ENCODE results near the gene ATG12. TPM values are rescaled to one million over a fixed set of nuclear protein-coding genes. Genes with fewer than 3 reads are reported as not detected.
"Not testable (repeated sequence)": the region's sequence is repeated elsewhere in the genome, so short reads cannot be mapped to it uniquely, and the experiment has no call there.

The ATG12 gene
- polyA plus RNA-seq, 1 donor (not counting 4 experiments of a cell fraction or from before 2014, with no cell fraction given), result 90.7 TPM

- FAIRE-seq (no peak), DNase-seq (ENCODE audit: low read depth, low spot score) (no peak)
- no peaks in the 10 kb centered on the region for H3K79me2 ChIP-seq (ENCODE audit: control insufficient read depth, insufficient read depth, low read length)
- H3K9ac ChIP-seq (ENCODE audit: control insufficient read depth, extremely low read depth, insufficient read depth, low read length), result no peak overlapping the region
- no peaks in the 10 kb centered on the region for H3K27me3 ChIP-seq (ENCODE audit: control insufficient read depth, extremely low read depth, insufficient read depth, low read length)
- TF ChIP-seq, protein P1, sequence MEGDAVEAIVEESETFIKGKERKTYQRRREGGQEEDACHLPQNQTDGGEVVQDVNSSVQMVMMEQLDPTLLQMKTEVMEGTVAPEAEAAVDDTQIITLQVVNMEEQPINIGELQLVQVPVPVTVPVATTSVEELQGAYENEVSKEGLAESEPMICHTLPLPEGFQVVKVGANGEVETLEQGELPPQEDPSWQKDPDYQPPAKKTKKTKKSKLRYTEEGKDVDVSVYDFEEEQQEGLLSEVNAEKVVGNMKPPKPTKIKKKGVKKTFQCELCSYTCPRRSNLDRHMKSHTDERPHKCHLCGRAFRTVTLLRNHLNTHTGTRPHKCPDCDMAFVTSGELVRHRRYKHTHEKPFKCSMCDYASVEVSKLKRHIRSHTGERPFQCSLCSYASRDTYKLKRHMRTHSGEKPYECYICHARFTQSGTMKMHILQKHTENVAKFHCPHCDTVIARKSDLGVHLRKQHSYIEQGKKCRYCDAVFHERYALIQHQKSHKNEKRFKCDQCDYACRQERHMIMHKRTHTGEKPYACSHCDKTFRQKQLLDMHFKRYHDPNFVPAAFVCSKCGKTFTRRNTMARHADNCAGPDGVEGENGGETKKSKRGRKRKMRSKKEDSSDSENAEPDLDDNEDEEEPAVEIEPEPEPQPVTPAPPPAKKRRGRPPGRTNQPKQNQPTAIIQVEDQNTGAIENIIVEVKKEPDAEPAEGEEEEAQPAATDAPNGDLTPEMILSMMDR (optimal IDR thresholded peaks at IDR 0.05 in 1 of 3, IDR thresholded peaks at IDR 0.05 in 1 of 3, conservative IDR thresholded peaks at IDR 0.05 in 1 of 3; ENCODE audit: extremely low read depth in 1 of 3, insufficient read depth in 2 of 3, low read length in 3 of 3), result no peak
- TF ChIP-seq EZH2 (IDR thresholded peaks at IDR 0.05; ENCODE audit: low read length), result no peak
- peaks cover 2% of the 10 kb centered on the region for H3K9me3 ChIP-seq (ENCODE audit: control insufficient read depth, low read depth, low read length)
- no peaks in the 10 kb centered on the region for H3K4me1 ChIP-seq (ENCODE audit: control insufficient read depth, extremely low read depth, insufficient read depth, low read length)
- dilution Hi-C loops (cut with MboI; ENCODE audit: extremely low pct_ligation_motif_present, low sequenced_read_pairs), result no loop called here
- no peak overlapping the region for H3K27ac ChIP-seq (ENCODE audit: control insufficient read depth, insufficient read depth, low read length)
- no peak overlapping the region for H2AFZ ChIP-seq (ENCODE audit: control insufficient read depth, low read length)
- H3K36me3 ChIP-seq (ENCODE audit: control insufficient read depth in 2 of 2, extremely low read depth in 1 of 2, insufficient read depth in 2 of 2, low read length in 2 of 2), result peaks cover 2 to 6% of the 10 kb centered on the region in 2 experiments
- no peak overlapping the region for H3K4me3 ChIP-seq (ENCODE audit: control insufficient read depth in 2 of 3, extremely low read depth in 1 of 3, insufficient read depth in 2 of 3, low read depth in 1 of 3, low read length in 3 of 3)
- H3K9me1 ChIP-seq (ENCODE audit: control insufficient read depth, extremely low read depth, insufficient read depth, low read length), result no peaks in the 10 kb centered on the region
- H3K4me2 ChIP-seq (ENCODE audit: control insufficient read depth, extremely low read depth, insufficient read depth, low read depth, low read length), result no peak overlapping the region
- H4K20me1 ChIP-seq (ENCODE audit: control insufficient read depth, extremely low read depth, insufficient read depth, low read length), result no peaks in the 10 kb centered on the region
These were observed 15.4 kb downstream of the ATG12 start for GRCh38 chr5:115825948-115826347.

DNA sequence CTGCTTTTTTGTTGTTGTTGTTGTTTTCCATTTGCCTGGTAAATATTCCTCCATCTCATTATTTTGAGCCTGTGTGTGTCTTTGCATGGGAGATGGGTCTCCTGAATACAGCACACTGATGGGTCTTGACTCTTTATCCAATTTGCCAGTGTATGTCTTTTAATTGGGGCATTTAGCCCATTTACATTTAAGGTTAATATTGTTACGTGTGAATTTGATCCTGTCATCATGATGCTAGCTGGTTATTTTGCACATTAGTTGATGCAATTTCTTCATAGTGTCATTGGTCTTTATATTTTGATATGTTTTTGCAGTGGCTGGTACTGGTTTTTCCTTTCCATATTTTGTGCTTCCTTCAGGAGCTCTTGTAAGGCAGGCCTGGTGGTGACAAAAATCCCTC is 16.4 kb downstream of the ATG12 start:
- H3K36me3 ChIP-seq (ENCODE audit: control insufficient read depth in 2 of 2, extremely low read depth in 1 of 2, insufficient read depth in 2 of 2, low read length in 2 of 2); H3K79me2 ChIP-seq (ENCODE audit: control insufficient read depth, insufficient read depth, low read length); H3K4me3 ChIP-seq (ENCODE audit: control insufficient read depth in 2 of 3, extremely low read depth in 1 of 3, insufficient read depth in 2 of 3, low read depth in 1 of 3, low read length in 3 of 3); H3K4me1 ChIP-seq (ENCODE audit: control insufficient read depth, extremely low read depth, insufficient read depth, low read length); FAIRE-seq; H3K9ac ChIP-seq (ENCODE audit: control insufficient read depth, extremely low read depth, insufficient read depth, low read length); DNase-seq (ENCODE audit: low read depth, low spot score); H3K9me3 ChIP-seq (ENCODE audit: control insufficient read depth, low read depth, low read length); H4K20me1 ChIP-seq (ENCODE audit: control insufficient read depth, extremely low read depth, insufficient read depth, low read length); H3K27me3 ChIP-seq (ENCODE audit: control insufficient read depth, extremely low read depth, insufficient read depth, low read length); H2AFZ ChIP-seq (ENCODE audit: control insufficient read depth, low read length); H3K27ac ChIP-seq (ENCODE audit: control insufficient read depth, insufficient read depth, low read length); dilution Hi-C loops (cut with MboI; ENCODE audit: extremely low pct_ligation_motif_present, low sequenced_read_pairs); H3K4me2 ChIP-seq (ENCODE audit: control insufficient read depth, extremely low read depth, insufficient read depth, low read depth, low read length); H3K9me1 ChIP-seq (ENCODE audit: control insufficient read depth, extremely low read depth, insufficient read depth, low read length): not testable (repeated sequence)

- Histone ChIP-seq H3K4me3 (ENCODE audit: control insufficient read depth in 2 of 3, extremely low read depth in 1 of 3, insufficient read depth in 2 of 3, low read depth in 1 of 3, low read length in 3 of 3) (no peak overlapping the region), H3K4me2 (ENCODE audit: control insufficient read depth, extremely low read depth, insufficient read depth, low read depth, low read length) (no peak overlapping the region), H3K4me1 (ENCODE audit: control insufficient read depth, extremely low read depth, insufficient read depth, low read length) (no peaks in the 10 kb centered on the region), H3K9ac (ENCODE audit: control insufficient read depth, extremely low read depth, insufficient read depth, low read length) (no peak overlapping the region), H2AFZ (ENCODE audit: control insufficient read depth, low read length) (no peak overlapping the region), H3K27ac (ENCODE audit: control insufficient read depth, insufficient read depth, low read length) (no peak overlapping the region), H3K9me3 (ENCODE audit: control insufficient read depth, low read depth, low read length) (peaks cover under 1% of the 10 kb centered on the region), H3K9me1 (ENCODE audit: control insufficient read depth, extremely low read depth, insufficient read depth, low read length) (no peaks in the 10 kb centered on the region), H4K20me1 (ENCODE audit: control insufficient read depth, extremely low read depth, insufficient read depth, low read length) (no peaks in the 10 kb centered on the region), H3K27me3 (ENCODE audit: control insufficient read depth, extremely low read depth, insufficient read depth, low read length) (peaks cover 27% of the 10 kb centered on the region), H3K79me2 (ENCODE audit: control insufficient read depth, insufficient read depth, low read length) (no peaks in the 10 kb centered on the region), H3K36me3 (ENCODE audit: control insufficient read depth in 2 of 2, extremely low read depth in 1 of 2, insufficient read depth in 2 of 2, low read length in 2 of 2) (no peaks in the 10 kb centered on the region)
- no peak for FAIRE-seq
- TF ChIP-seq EZH2 (IDR thresholded peaks at IDR 0.05; ENCODE audit: low read length), result no peak
- TF ChIP-seq, protein P1 (optimal IDR thresholded peaks at IDR 0.05 in 1 of 3, IDR thresholded peaks at IDR 0.05 in 1 of 3, conservative IDR thresholded peaks at IDR 0.05 in 1 of 3; ENCODE audit: extremely low read depth in 1 of 3, insufficient read depth in 2 of 3, low read length in 3 of 3), result no peak
- DNase-seq (ENCODE audit: low read depth, low spot score), result no peak
- dilution Hi-C loops (cut with MboI; ENCODE audit: extremely low pct_ligation_motif_present, low sequenced_read_pairs), result no loop called here
These were observed 20.5 kb downstream of the ATG12 start for GRCh38 chr5:115820846-115821245.

Measured in keratinocyte (primary cell).